HEK293 (cell line): ENCODE data around the gene MS4A6A.
"Not testable (repeated sequence)": the region's sequence is repeated elsewhere in the genome, so short reads cannot be mapped to it uniquely, and the experiment has no call there.

ENCODE experiments used
- CTCF ChIP-seq: fragments of 450-650 bp; formaldehyde crosslinking; IDR thresholded peaks from 2 replicates; pipeline ENCODE4 v1.5.1; 2016; ENCODE audit warnings: missing biosample characterization, missing genetic modification characterization
- MEIS1 ChIP-seq: sonication (generic); formaldehyde crosslinking; IDR thresholded peaks from 2 replicates; pipeline ENCODE4 v1.8.1; 2022; ENCODE audit warnings: missing genetic modification reagents, mild to moderate bottlenecking, borderline replicate concordance
- MYNN ChIP-seq: fragments of 450-650 bp; formaldehyde crosslinking; IDR thresholded peaks from 2 replicates; pipeline ENCODE4 v1.5.1; 2016; ENCODE audit warnings: missing biosample characterization, missing genetic modification characterization, borderline replicate concordance
- TRIM28 ChIP-seq: IDR thresholded peaks from 2 replicates; pipeline ENCODE4 v1.6.1; 2011; ENCODE audit warnings: low read length, control low read depth, borderline replicate concordance
- YY1 ChIP-seq: fragments of 450-650 bp; formaldehyde crosslinking; IDR thresholded peaks from 2 replicates; pipeline ENCODE4 v1.5.1; 2018; ENCODE audit warnings: missing biosample characterization, missing genetic modification characterization
- ZBTB1 ChIP-seq: fragments of 450-650 bp; formaldehyde crosslinking; IDR thresholded peaks from 2 replicates; pipeline ENCODE4 v1.5.1; 2016; ENCODE audit warnings: missing biosample characterization, missing genetic modification characterization
- ZBTB10 ChIP-seq: fragments of 450-650 bp; formaldehyde crosslinking; IDR thresholded peaks from 2 replicates; pipeline ENCODE4 v1.5.1; 2016; ENCODE audit warnings: missing biosample characterization, missing genetic modification characterization
- ZNF274 ChIP-seq, 2 experiments: fragments of 200-500 bp in 1 of 2; fragments of 450-650 bp in 1 of 2; sonication (Bioruptor generic) in 1 of 2; formaldehyde crosslinking in 1 of 2; IDR thresholded peaks; 2 replicates each; pipeline versions ENCODE4 v1.5.1 to v1.6.1; 2014 to 2016; ENCODE audit warnings: borderline replicate concordance in 1 of 2, inconsistent platforms in 1 of 2, low read length in 1 of 2, missing biosample characterization in 1 of 2, missing genetic modification characterization in 1 of 2
- ZNF449 ChIP-seq: fragments of 450-650 bp; formaldehyde crosslinking; IDR thresholded peaks from 2 replicates; pipeline ENCODE4 v1.5.1; 2017; ENCODE audit warnings: missing biosample characterization, mild to moderate bottlenecking, missing genetic modification characterization, moderate library complexity
- ZNF561 ChIP-seq: fragments of 450-650 bp; IDR thresholded peaks from 2 replicates; pipeline ENCODE4 v1.5.1; 2018; ENCODE audit warnings: missing biosample characterization, missing genetic modification characterization, borderline replicate concordance
- ZNF600 ChIP-seq: fragments of 450-650 bp; formaldehyde crosslinking; IDR thresholded peaks from 2 replicates; pipeline ENCODE4 v1.5.1; 2016; ENCODE audit warnings: missing biosample characterization, missing genetic modification characterization
- ZNF768 ChIP-seq: fragments of 450-650 bp; formaldehyde crosslinking; IDR thresholded peaks from 2 replicates; pipeline ENCODE4 v1.5.1; 2018; ENCODE audit warnings: missing biosample characterization, mild to moderate bottlenecking, missing genetic modification characterization
- ZNF776 ChIP-seq: fragments of 450-650 bp; formaldehyde crosslinking; IDR thresholded peaks from 2 replicates; pipeline ENCODE4 v1.5.0; 2017; ENCODE audit warnings: missing biosample characterization, missing genetic modification characterization, borderline replicate concordance

GRCh38 chr11:60186128-60186527 is 3.2 kb upstream of the MS4A6A start:
- TF ChIP-seq CTCF (tag by site-specific recombination); ZBTB1; ZNF776 (tag by site-specific recombination); ZBTB10; ZNF561 (tag by site-specific recombination); ZNF274 (IDR thresholded peaks at IDR 0.05; ENCODE audit: low read length); ZNF274 (tag by site-specific recombination; IDR thresholded peaks at IDR 0.05; ENCODE audit: borderline replicate concordance); ZNF449 (tag by site-specific recombination); ZNF768 (tag by site-specific recombination); TRIM28; YY1 (tag by site-specific recombination); MEIS1 (CRISPR knock-in tag); MYNN (tag by site-specific recombination); ZNF600: not testable (repeated sequence)
